Neuronal stem cell (in vitro differentiated cells): ENCODE results near the gene CMIP.
A peak's percentile ranks its signal among the peaks of the same experiment; 100 is the strongest.

Experiments used
- DNase-seq: peaks from one replicate; pipeline ENCODE4 v3.0.0-alpha.2; 2013; ENCODE audit warnings: low spot score
- H2AFZ ChIP-seq: one replicate; pipeline ENCODE4 v1.6.1; 2013; ENCODE audit warnings: mild to moderate bottlenecking, low read length, inconsistent platforms
- H2AK5ac ChIP-seq: 2 replicates; pipeline ENCODE4 v1.6.1; 2013; ENCODE audit warnings: low read depth, mild to moderate bottlenecking, inconsistent platforms, low read length, moderate library complexity, mixed read lengths
- H2BK120ac ChIP-seq: 2 replicates; pipeline ENCODE4 v1.6.1; 2013; ENCODE audit warnings: low read depth, mild to moderate bottlenecking, inconsistent platforms, low read length, moderate library complexity, mixed read lengths
- H2BK12ac ChIP-seq: one replicate; pipeline ENCODE4 v1.6.1; 2013; ENCODE audit warnings: low read length, inconsistent platforms
- H2BK15ac ChIP-seq: 2 replicates; pipeline ENCODE4 v1.6.1; 2013; ENCODE audit warnings: mild to moderate bottlenecking, low read length, inconsistent platforms, mixed read lengths
- H2BK5ac ChIP-seq: one replicate; pipeline ENCODE4 v1.6.1; 2013; ENCODE audit warnings: inconsistent platforms, mild to moderate bottlenecking, low read length, moderate library complexity
- H3K14ac ChIP-seq: one replicate; pipeline ENCODE4 v1.6.1; 2013; ENCODE audit warnings: low read length, inconsistent platforms
- H3K18ac ChIP-seq: 2 replicates; pipeline ENCODE4 v1.6.1; 2013; ENCODE audit warnings: low read length, inconsistent platforms
- H3K23ac ChIP-seq: 2 replicates; pipeline ENCODE4 v1.6.1; 2013; ENCODE audit warnings: low read depth, mild to moderate bottlenecking, mixed read lengths, low read length, inconsistent platforms; ENCODE audit not compliant: poor library complexity
- H3K27ac ChIP-seq: replicated peaks from 3 replicates; pipeline ENCODE4 v1.5.1; 2013; ENCODE audit warnings: low read length, inconsistent platforms
- H3K27me3 ChIP-seq, 3 experiments: 2 replicates each; pipeline ENCODE4 v1.6.1; 2013; ENCODE audit warnings: low read length in 3 of 3, mild to moderate bottlenecking in 2 of 3, inconsistent platforms in 1 of 3, low read depth in 1 of 3, mixed read lengths in 1 of 3, moderate library complexity in 1 of 3; ENCODE audit not compliant: control insufficient read depth in 3 of 3, insufficient read depth in 3 of 3
- H3K36me3 ChIP-seq, 2 donors: replicated peaks in 1 of 2; 2 replicates each; pipeline ENCODE4 v1.6.1; 2013; ENCODE audit warnings: low read length in 2 of 2; ENCODE audit not compliant: control insufficient read depth in 2 of 2, insufficient read depth in 2 of 2
- H3K4ac ChIP-seq: 2 replicates; pipeline ENCODE4 v1.6.1; 2013; ENCODE audit warnings: inconsistent platforms, mild to moderate bottlenecking, low read length, moderate library complexity
- H3K4me1 ChIP-seq, 2 donors: 1 replicate in 1 of 2; 2 replicates in 1 of 2; pipeline ENCODE4 v1.6.1; 2013; ENCODE audit warnings: low read length in 2 of 2, low read depth in 1 of 2; ENCODE audit not compliant: control insufficient read depth in 2 of 2, insufficient read depth in 1 of 2
- H3K4me2 ChIP-seq: one replicate; pipeline ENCODE4 v1.6.1; 2013; ENCODE audit warnings: mild to moderate bottlenecking, low read length, inconsistent platforms; ENCODE audit not compliant: insufficient read depth, poor library complexity, severe bottlenecking
- H3K4me3 ChIP-seq, 2 donors: 2 replicates each; pipeline ENCODE4 v1.5.1; 2013; ENCODE audit warnings: low read length in 2 of 2, mild to moderate bottlenecking in 2 of 2, inconsistent platforms in 1 of 2, moderate library complexity in 1 of 2
- H3K79me1 ChIP-seq: one replicate; pipeline ENCODE4 v1.6.1; 2013; ENCODE audit warnings: low read depth, mild to moderate bottlenecking, inconsistent platforms, low read length, moderate library complexity
- H3K9ac ChIP-seq: one replicate; pipeline ENCODE4 v1.6.1; 2013; ENCODE audit warnings: mild to moderate bottlenecking, low read depth, low read length, inconsistent platforms; ENCODE audit not compliant: poor library complexity
- H3K9me3 ChIP-seq, 2 donors: replicated peaks in 1 of 2; 2 replicates each; pipeline versions ENCODE3 to v1.6.1; 2013; ENCODE audit warnings: low read length in 2 of 2, mild to moderate bottlenecking in 2 of 2, inconsistent platforms in 1 of 2, low read depth in 1 of 2, mixed read lengths in 1 of 2, moderate library complexity in 1 of 2; ENCODE audit not compliant: control insufficient read depth in 2 of 2, insufficient read depth in 1 of 2
- H4K8ac ChIP-seq: one replicate; pipeline ENCODE4 v1.6.1; 2013; ENCODE audit warnings: low read depth, mild to moderate bottlenecking, inconsistent platforms, low read length, moderate library complexity
- H4K91ac ChIP-seq: one replicate; pipeline ENCODE4 v1.6.1; 2013; ENCODE audit warnings: low read length, low read depth, mild to moderate bottlenecking, inconsistent platforms; ENCODE audit not compliant: poor library complexity
- WGBS, 2 donors: extraction: QIAGEN DNeasy Blood & Tissue Kit; methylation state at CpG; one replicate each; pipeline ENCODE4 v1.1.7; 2013; ENCODE audit warnings: missing lambda C conversion rate in 2 of 2, mixed read lengths in 1 of 2; ENCODE audit not compliant: insufficient read length in 2 of 2, insufficient replicate concordance in 1 of 2; ENCODE audit errors: extremely low coverage in 2 of 2; 5-methylcytosine and 5-hydroxymethylcytosine counted together

Gene CMIP

GRCh38 chr16:81607805-81608522 is 163.4 kb downstream of the CMIP start:
- no peak overlapping the region for H4K91ac ChIP-seq
- H3K18ac ChIP-seq, result no peak overlapping the region
- H3K9me3 ChIP-seq, result no peaks in the 10 kb centered on the region
- no peak for DNase-seq
- H3K4ac ChIP-seq, result no peak overlapping the region
- H3K27ac ChIP-seq, result no peak overlapping the region
- H3K79me1 ChIP-seq, result peaks cover 3% of the 10 kb centered on the region
- H2BK5ac ChIP-seq, result no peak overlapping the region
- no peak overlapping the region for H2BK15ac ChIP-seq
- no peak overlapping the region for H3K14ac ChIP-seq
- H2AK5ac ChIP-seq, result no peak overlapping the region
- H2AFZ ChIP-seq, result no peak overlapping the region
- no peak overlapping the region for H3K4me2 ChIP-seq
- no peak overlapping the region for H3K23ac ChIP-seq
- no peak overlapping the region for H2BK12ac ChIP-seq
- no peak overlapping the region for H2BK120ac ChIP-seq
- H3K36me3 ChIP-seq, result peaks cover 4 to 11% of the 10 kb centered on the region in 2 donors
- H3K4me1 ChIP-seq, result peaks cover 12 to 18% of the 10 kb centered on the region in 2 donors
- no peak overlapping the region for H4K8ac ChIP-seq
- no peak overlapping the region for H3K4me3 ChIP-seq
- no CpG with 5 or more reads among the region's 6 CpGs for WGBS, 2 donors
- no peaks in the 10 kb centered on the region for H3K27me3 ChIP-seq
- H3K9ac ChIP-seq, result no peak overlapping the region

- H2BK12ac ChIP-seq, result no peak overlapping the region
- no peaks in the 10 kb centered on the region for H3K9me3 ChIP-seq
- no peak overlapping the region for H3K4me2 ChIP-seq
- no peak overlapping the region for H3K27ac ChIP-seq
- no peak overlapping the region for H3K18ac ChIP-seq
- H2BK120ac ChIP-seq, result no peak overlapping the region
- peaks cover 3% of the 10 kb centered on the region for H3K79me1 ChIP-seq
- no peak overlapping the region for H2AK5ac ChIP-seq
- no peak overlapping the region for H2BK5ac ChIP-seq
- DNase-seq, result no peak
- H3K4me3 ChIP-seq, result no peak overlapping the region
- H4K8ac ChIP-seq, result no peak overlapping the region
- no peak overlapping the region for H3K9ac ChIP-seq
- no peak overlapping the region for H3K23ac ChIP-seq
- no peaks in the 10 kb centered on the region for H3K27me3 ChIP-seq
- H2BK15ac ChIP-seq, result no peak overlapping the region
- no peak overlapping the region for H3K14ac ChIP-seq
- H3K4ac ChIP-seq, result no peak overlapping the region
- no peak overlapping the region for H4K91ac ChIP-seq
- H3K4me1 ChIP-seq, result peaks cover 12 to 18% of the 10 kb centered on the region in 2 donors
- peaks cover 6 to 11% of the 10 kb centered on the region in 2 donors for H3K36me3 ChIP-seq
- WGBS, 2 donors, result no CpG with 5 or more reads among the region's 13 CpGs
- no peak overlapping the region for H2AFZ ChIP-seq
These were observed 164.1 kb downstream of the CMIP start for GRCh38 chr16:81608523-81609209.

- DNase-seq, result no peak
- Histone ChIP-seq H3K27me3 (no peaks in the 10 kb centered on the region), H2BK5ac (no peak overlapping the region), H4K8ac (no peak overlapping the region), H3K27ac (no peak overlapping the region), H2BK15ac (no peak overlapping the region), H3K4ac (no peak overlapping the region), H3K4me3 (no peak overlapping the region), H3K9ac (no peak overlapping the region), H2AFZ (no peak overlapping the region), H2AK5ac (no peak overlapping the region), H2BK12ac (no peak overlapping the region), H4K91ac (no peak overlapping the region), H3K14ac (peak overlapping the region; percentile 31), H2BK120ac (no peak overlapping the region), H3K4me2 (no peak overlapping the region), H3K18ac (peak overlapping the region; percentile 71), H3K79me1 (peaks cover 3% of the 10 kb centered on the region), H3K36me3 (peaks cover 6 to 11% of the 10 kb centered on the region in 2 donors), H3K23ac (no peak overlapping the region), H3K4me1 (peaks cover 12 to 18% of the 10 kb centered on the region in 2 donors), H3K9me3 (no peaks in the 10 kb centered on the region)
- no CpG with 5 or more reads among the region's 11 CpGs for WGBS, 2 donors
These were observed 164.8 kb downstream of the CMIP start for GRCh38 chr16:81609323-81609892.
